HG03469 (cell line): ENCODE data around the gene FAM163B.

Experiments
- ATAC-seq: cut with Tn5 transposase; IDR thresholded peaks from one replicate; pipeline ENCODE4 v1.9.1; 2021; ENCODE audit warnings: mild to moderate bottlenecking, moderate library complexity, moderate number of reproducible peaks; ENCODE audit not compliant: unreplicated experiment

Gene FAM163B

GRCh38 chr9:133609311-133610098 is at the start of gene FAM163B:
Gene FAM163B, minus strand, starts transcription at chr9:133609389. Its CDS starts 29,166 bp downstream, at chr9:133580223.
- no peak for ATAC-seq

DNA sequence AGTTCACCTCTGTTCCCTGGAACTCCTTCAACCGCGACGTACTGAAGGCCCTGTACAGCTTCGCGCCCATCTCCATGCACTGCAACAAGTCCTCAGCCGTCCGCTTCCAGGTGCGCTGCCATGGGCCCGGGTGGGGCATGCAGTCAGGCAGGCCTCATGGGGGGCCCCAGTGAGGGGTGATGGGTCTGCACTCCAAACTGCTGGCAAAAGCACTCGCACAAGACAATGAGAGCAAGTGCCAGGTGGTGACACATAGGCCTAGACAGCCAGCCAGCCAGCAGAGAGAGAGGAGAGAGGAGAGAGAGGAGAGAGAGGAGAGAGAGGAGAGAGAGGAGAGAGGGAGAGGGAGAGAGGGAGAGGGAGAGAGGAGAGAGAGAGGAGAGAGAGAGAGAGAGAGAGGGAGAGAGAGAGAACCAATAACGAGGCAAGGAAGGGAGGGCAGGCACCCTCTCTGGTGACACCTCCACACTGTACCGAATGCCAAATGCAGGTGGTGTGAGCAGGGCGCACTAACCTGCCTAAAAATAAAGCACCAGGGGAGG is 48.0 kb upstream of the FAM163B start:
- no peak for ATAC-seq

GRCh38 chr9:133656211-133657119 is 47.3 kb upstream of the FAM163B start:
- ATAC-seq, result no peak

DNA sequence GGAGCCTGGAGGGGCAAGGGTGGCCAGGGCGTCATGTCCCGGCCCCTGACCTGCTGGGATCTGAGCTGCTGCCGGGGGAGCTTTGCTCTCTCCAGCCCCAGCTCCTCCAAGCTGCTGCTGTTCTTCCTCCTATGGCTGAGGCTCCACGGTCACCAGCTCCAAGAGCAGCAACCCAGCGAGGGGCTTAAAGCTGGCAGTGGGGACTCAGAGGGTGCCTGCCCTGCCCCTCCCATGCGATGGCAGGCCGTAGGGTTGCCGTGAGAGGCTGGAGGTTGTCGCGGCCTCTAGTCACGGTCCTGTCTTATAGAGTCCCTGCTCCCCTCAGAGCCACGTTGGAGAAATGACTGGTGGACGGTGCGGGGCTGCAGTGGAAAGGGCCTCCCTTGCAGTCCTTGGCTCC is 46.5 kb upstream of the FAM163B start:
- no peak for ATAC-seq

DNA sequence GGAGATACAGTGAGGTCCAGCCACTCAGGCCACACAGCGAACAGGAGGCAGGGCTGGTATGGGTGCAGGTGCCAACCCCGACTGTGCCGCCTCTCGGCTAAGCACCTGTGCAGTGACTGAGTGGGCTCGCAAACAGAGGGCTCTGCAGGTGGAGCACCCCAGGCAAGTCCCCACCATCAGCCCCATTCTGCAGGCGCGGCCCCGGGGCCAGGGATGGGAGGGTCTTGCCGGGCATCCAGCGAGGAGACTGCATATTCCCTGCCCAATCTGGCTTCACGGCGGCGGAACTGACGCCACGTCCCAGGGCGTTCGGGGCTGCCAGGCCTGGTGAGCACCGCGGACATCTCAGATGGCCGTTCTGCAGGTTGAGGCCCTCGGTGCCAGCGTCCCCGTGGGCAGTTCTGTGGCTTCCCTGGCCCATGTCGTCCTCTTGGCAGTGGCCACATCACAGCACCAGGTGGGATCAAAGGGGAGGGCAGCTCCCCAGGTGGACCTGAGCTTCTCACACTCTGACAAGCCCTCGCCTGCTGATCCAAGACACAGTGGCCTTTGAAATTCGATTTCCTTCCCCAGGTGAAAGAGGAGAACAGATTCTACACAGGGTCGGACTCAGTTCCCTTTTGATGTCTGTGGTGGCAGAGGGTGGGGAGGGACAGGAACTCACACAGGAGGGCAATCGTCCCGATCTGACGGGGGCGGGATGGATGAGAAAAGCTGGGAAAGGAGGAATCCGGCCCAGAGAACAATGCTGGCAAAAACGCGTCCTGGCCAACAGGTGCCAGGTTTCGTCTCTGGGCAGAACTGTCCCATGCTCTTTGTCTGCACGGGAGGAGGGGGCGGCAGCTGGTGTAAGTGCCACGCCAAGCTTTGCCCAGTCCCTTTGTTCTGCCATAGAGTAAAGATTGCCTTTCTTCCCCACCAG is 45.8 kb upstream of the FAM163B start:
- no peak for ATAC-seq

DNA sequence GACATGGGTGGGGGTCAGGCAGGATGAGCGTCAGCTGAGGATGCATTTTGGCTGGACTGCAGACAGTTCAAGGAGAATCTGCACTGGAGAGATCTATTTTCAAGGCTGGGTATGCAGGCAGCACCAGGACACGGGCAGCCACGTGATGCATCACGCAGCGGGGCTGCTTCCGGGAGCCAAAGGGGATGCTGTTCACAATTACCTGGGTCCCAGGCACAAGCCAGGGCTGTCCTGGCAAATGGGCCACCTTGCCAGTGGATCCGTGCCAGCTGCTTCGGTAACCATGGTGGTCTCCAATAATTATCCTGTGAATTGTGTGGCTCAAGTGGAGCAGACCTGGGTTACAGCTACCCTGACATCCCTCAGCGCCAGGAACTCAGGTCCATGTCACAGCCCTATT is 44.4 kb upstream of the FAM163B start:
- ATAC-seq, result no peak

GRCh38 chr9:133650026-133650425 is 40.8 kb upstream of the FAM163B start:
- no peak for ATAC-seq

DNA sequence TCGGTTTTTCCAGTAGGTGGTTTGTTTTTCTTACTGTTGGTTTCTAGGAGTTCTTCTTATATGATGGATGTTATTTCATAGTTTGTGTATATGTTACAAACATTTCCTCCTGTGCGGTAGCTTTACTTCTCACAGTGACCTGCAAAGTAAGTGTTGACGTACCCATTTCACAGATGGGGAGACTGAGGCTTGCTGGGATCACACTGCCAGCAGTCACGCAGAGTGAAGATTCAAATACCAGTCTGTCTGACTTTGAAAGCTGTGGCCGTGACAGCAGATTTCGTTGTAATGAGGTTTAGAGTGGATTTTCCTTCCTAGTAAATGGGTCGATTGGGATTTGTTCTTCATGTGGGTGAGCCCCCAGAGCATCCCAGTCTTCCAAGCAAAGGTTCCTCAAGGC is 40.0 kb upstream of the FAM163B start:
- no peak for ATAC-seq

DNA sequence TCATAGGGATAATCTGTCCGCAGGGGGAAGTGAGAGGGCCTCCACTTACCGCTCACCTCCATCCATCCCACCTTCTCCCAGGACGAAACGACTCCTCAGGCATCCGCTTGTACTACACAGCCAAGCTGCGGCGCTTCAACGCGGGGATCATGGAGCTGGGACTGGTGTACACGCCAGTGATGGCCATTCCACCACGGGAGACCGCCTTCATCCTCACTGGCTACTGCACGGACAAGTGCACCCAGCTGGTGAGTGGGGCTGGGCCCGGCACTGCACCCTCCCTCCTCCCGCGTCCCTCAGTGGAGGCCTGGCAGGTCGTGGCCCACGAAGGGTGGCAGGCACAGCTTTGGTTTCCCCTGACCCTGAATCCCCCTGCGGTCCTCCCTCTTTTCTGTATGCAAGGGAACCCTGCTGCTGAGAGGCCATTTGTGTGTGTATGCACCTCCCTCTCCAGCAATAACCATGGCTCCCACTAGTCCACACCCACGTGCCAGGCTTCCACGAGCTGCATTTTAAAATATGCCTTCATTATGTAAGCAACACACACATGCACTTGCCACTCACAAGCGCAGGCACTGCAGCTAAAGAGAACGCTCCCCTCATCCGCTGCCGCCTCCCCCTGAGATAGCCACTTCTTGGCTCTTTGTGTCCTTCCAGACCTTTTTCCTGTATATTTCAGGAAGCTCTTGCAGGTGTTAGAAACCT is 38.7 kb upstream of the FAM163B start:
- no peak for ATAC-seq

DNA sequence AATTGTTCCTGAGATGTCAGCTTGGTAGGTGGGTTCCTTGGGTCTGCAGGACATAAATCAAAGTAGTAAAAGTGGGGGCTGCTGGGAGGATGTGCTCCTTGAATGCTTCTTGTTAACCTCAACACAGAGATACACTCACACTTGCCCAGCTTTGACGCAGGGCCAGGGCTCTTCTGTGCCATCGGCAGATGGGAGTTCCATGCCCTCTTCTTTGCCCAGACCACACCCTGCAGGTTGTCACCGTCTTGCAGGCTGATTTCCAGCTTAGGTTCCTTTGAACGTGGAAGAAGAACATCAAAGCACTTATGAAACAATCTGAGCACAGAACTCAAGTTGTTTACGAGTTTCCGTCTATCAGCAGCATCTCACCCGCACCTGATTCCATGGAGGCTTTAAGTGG is 38.0 kb upstream of the FAM163B start:
- ATAC-seq, result no peak

- no peak for ATAC-seq
These were observed 36.0 kb upstream of the FAM163B start for GRCh38 chr9:133645021-133645765.

- ATAC-seq, result no peak
These were observed 35.0 kb upstream of the FAM163B start for GRCh38 chr9:133643978-133644760.

- no peak for ATAC-seq
These were observed 34.2 kb upstream of the FAM163B start for GRCh38 chr9:133643362-133643755.

- no peak for ATAC-seq
These were observed 33.6 kb upstream of the FAM163B start for GRCh38 chr9:133642708-133643361.

DNA sequence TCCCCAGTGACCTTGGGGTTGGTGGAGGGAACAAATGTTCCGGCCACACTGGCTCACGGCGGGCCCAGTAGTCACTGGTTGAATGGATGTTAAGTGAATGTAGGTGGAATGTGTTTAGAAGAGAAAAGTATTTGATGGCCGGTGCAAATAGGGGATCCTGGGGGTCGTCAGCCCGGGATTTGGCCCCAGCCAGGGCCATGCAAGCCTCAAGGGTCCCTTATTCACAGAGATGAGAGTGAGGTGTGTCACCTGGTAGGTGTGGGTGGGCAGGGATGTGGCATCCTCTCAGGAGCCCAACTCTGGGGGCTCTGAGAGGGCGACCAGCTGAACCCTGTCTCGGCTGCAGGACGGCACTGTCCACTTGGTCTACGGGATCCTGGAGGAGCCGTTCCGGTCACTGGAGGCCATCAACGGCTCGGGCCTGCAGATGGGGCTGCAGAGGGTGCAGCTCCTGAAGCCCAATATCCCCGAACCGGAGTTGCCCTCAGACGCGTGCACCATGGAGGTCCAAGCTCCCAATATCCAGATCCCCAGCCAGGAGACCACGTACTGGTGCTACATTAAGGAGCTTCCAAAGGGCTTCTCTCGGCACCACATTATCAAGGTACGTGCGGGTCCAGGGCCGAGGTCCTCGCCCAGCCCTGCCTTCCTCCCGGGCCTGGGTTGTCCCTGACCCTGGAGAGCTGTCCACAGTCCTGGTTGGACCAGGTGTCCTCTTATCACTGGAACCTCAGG is 32.8 kb upstream of the FAM163B start:
- no peak for ATAC-seq

- no peak for ATAC-seq
These were observed 32.1 kb upstream of the FAM163B start for GRCh38 chr9:133641396-133641655.

DNA sequence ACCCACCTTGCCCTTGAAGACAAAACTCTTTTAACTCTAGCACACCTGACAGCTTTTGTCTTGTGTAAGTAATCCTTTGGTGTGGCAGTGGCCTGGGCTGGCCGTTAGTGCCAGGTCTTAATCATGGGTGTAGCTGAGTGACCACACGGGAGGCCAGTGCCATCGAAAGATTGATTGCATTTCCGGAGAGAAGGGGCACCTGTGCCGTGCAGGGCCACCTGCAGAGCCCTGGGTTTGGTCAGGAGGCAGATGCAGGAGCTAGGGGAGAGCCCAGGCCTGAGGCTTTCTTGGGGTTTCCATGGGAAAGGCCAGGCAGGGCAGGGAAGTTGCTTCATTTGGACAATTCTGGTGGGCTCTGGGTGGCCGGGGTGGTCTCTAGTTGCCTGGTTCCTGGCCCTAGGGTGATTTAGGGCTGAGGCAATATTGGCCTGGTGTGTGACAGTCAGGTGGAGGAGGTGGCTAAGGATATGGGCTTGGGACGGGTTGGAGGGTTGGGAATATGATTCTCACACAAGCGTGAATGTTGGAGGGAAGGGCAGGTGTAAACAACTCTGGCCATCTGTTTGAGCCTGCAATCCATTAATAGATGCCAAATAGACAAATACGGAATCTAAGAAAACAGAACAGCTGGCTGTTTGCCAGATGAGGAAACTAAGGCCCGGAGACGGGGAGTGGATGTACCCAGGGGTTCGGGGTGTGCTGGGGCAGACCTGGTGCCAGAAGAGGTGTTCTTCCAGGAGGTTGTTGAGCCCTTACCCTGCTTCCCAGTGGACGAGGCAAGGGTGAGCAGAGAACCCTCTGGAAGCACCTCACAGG is 31.6 kb upstream of the FAM163B start:
- ATAC-seq, result no peak
